ENCODE data around the gene SLC34A1.
A peak's percentile ranks its signal among the peaks of the same experiment; 100 is the strongest.

The SLC34A1 gene

DNA sequence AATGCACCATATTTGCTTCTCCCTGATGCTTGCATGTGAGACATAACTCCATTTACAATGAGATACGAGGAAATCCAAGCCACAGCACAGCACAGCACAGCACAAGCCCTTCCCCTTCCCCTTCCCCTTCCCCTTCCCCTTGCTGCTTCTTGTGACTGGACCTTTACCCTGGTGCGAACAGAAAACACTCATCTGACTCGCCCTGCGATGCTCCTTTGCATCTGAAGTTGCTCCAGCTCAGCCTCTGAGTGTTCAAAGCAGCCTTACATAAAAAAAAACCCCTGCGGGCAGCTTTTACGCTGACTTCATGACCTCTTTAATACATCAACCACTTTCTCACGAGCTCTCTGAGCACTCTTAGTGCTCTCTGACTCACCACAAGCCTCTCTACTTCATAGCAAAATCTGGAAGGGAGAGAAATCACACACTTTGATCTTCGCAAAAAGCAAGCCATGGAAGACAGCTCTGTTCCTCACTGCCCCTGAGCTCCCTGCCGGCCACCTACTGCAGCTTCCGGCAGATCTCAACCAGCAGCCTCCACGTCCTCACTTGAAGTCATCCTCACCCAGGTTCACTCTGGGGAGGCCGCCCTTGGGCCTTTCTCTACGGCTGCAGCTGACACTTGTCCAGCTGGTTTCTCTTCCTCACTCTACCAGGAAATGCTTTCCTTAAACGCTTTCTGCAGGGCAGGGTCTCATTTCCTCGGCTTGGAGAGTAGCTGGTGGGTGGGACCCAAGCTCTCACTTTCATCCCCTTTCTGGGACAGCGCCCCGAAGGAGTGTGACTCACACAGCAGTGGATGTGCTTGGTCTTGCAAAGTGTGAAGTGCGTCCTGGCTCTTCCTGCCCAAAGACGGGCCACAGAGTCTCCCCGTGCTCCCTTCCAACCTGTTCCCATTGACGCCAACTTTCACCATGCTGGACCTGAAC lies 5.3 kb downstream of the SLC34A1 start:
- DNase-seq: peak; percentile 89

DNA sequence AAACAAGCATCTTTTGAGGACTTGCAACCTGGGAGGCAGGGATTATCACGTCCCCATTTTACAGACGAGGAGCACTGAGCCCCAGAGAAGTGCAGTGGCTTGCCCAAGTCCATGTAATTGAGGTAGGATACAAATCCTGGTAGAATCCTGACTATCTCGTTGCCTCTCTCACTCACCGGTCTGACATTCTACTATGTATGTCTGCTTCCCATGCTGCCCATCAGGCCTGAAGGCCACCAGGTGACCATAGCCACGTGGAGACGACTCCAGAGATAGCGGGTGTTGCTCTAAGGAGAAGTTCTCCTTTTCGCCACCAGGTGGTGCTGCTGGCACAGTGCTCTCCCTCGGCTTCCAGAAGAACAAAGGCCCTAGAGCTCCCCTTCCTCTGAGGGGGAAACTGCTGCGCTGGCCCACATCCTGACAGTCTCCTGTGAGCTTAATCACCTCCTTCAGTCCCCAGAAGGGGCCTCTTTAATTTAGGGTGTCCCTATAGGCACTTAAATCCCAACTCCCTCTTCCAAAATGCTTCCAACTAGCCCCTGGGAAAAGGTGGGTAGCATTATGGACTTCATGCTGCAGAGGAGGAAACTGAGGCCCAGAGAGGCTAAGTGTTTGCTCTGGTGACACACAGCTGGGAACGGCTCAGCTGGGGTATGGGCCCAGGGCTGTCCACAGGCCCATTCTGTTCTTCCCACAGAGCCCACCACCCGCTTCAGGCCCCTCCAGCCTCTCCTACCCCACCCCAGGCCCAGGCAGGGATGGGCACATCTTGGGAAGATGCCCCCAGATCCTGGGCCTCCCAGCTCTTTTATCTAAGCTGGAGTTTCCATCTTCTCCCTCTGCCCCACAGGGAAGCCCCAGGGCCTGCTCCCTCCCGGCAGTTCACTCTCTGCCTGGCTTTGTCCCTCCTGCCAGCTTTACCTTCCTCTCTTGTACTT lies 6.4 kb downstream of the SLC34A1 start:
- DNase-seq: peak; percentile 73

DNA sequence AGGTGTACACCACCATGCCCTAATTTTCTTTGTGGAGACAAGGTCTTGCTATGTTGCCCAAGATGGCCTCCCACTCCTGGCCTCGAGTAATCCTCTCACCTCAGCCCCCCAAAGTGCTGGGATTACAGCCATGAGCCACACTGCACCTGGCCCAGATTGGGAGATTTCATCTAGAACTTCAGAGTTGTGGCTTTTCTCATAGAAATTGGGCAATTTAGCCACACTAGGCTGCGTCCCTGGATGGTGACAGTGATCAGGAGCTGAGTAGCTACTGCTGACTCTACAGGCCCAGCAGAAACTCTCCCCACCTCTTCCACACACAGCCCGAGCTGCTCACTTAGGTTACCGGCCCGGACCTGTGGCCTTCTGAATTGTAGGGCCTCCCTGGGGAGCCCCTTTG lies 8.5 kb downstream of the SLC34A1 start:
- no peak for DNase-seq

DNA sequence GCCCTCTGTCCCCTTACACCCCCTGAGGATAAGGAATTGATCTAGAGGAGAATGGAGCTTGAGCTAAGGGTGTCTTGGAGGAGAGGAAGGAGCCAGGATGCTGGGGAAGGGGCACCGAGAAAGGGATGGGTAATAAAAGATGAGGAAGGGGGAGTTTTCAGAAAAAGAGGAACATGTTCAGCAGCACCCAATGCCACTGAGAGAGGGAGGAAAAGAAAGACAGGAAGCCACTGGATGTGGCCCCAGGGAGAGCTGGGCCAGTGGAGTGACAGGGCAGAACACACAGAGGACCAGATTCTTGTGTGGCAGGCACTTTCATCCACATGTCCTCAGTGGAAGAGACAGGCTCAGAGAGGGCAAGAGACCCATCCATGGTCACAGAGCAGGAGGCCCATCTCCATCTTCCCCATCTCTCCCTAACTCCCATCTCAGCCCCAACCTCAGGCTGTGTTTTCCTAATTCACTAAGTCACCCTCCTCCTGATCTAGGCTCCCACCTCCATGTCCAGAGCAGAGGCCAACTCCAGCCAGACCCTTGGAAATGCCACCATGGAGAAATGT lies 9.1 kb downstream of the SLC34A1 start:
- no peak for DNase-seq

DNA sequence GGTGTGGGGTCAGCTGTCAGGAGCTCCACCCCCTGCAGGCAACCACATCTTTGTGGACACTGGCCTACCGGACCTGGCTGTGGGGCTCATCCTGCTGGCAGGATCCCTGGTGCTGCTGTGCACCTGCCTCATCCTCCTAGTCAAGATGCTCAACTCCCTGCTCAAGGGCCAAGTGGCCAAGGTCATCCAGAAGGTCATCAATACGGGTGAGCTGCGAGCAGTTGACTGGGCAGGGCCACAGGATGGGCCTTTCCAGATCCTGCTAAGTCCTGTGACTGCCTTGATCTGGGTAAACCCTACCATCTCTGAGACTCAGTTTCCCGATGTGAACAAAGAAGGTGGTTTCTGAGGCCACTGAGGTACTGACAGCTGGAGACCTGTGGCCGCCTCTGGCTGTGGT lies 9.8 kb downstream of the SLC34A1 start:
- DNase-seq: no peak

DNA sequence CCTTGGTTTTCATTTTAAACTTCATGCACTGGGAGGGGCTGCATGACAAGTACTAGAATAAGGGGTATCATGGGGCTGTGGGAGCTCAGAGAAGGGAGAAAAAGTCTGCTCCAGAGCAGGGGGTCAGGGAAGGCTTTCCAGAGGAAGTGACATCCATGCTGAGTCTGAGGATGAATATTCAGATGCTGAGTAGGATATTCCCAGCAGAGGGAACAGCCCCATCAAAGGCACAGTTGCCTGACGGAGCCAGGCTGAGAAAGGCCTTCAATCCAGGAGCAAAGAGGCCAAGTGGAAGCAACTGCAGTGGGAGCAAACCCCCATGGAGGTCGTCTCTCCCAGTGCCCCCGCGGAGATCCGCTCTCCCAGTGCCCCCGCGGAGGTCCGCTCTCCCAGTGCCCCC lies 11.8 kb downstream of the SLC34A1 start:
- DNase-seq: no peak

DNA sequence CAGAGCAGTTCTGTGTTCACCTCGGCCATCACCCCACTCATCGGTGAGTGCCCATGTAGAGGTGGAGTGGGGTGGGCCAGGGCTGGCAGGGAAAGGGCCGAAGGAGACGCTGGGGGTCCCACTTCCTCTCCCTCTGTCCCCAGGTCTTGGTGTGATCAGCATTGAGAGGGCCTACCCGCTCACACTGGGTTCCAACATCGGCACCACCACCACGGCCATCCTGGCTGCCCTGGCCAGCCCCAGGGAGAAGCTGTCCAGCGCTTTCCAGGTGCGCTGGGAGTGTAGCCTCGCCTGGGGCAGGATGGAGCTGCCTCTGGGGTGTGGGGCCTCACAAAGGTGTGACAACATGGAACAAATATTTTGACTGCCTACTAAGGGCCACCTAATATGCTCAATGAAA lies 12.6 kb downstream of the SLC34A1 start:
- no peak for DNase-seq

DNA sequence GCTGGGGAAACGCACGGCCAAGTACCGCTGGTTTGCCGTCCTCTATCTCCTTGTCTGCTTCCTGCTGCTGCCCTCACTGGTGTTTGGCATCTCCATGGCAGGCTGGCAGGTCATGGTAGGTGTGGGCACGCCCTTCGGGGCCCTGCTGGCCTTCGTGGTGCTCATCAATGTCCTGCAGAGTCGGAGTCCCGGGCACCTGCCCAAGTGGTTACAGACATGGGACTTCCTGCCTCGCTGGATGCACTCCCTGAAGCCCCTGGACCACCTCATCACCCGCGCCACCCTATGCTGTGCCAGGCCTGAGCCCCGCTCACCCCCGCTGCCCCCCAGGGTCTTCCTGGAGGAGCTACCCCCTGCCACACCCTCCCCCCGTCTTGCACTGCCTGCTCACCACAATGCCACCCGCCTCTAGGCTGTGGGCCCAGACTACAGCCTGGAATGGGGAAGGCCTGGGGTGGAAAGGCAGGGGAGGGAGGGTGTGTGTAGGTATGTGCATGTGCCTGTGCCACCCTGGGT lies 13.7 kb downstream of the SLC34A1 start:
- DNase-seq: no peak

DNA sequence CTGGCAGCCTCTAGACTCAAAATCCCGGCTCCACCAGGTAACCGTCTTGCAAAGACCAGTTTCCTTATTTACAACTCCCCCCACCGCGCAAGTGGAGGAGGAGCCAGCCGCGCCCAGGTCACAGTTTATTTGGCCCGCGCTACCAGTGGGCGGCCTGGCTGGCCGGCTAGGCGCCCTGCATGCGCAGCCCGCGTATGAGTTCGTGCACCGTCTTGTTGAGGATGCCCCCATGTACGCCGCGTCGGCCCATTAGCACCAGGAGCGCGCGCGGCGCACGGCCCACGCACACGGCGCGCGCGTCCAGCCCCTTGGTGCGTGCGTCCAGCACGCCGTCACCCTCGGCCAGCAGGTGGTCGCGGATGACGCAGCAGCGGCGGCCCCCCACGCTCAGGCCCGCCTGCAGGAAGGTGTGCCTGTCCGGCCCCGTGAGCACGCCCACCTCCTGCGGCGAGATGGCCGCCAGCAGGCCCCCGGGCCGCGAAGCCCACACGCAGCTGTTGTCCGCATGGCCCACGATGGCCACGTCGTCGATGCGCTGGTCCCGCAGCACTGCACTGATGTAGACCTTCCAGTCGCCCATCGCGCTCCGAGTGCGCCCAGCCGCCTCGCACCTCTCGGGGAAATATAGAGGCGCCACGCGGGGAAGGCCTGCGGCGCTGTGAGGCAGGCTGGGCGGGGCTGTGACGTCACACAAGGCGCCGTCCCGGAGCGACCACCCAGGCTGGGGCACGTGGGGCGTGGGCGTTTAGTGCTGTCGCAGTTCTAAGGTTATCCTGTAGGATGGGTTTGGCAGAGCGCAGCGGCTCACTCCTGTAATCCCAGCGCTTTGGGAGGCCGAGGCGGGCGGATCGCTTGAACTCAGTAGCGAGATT lies 16.0 kb downstream of the SLC34A1 start, which contains the start of gene PFN3:
PFN3 (minus strand) TSS at position 665 of the 872 bp plus-strand sequence; CDS start at position 580, 85 bp downstream.
- no peak for DNase-seq

DNA sequence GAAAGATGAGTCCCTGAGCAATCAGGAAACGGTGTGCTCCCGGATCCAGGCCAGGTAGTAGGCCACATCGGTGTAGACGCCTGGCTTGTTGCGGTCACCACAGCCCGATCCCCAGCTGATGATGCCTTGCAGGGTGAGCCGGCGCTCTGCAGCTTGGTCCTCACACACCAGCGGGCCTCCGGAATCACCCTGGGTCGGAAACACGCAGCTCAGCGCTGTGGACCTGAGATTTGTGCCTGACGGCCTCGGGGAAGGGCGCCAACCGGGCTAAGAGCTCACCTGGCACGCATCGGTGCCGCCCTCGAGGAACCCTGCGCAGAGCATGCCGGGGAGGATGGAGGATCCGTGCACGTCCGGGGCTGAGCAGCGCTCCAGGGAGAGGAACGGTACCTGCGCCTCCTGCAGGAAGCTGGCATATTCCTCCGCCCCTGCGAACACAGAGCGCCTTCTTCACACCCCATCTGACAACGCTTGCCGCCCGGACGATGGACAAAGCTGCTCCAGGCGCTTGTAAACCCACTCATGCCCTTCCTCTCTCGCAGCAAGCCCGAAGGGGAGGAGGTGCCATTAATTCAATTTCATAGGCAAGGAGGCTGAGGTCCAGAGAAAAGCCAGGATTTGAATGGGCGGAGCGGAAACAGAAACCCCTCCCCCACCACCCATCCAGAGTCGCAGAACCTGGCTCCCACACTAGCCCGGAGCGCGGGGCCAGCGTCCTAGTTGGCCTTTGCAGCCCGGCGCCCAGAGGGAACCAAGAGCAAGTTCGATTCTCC lies 18.2 kb downstream of the SLC34A1 start:
- DNase-seq: peak; percentile 38

DNA sequence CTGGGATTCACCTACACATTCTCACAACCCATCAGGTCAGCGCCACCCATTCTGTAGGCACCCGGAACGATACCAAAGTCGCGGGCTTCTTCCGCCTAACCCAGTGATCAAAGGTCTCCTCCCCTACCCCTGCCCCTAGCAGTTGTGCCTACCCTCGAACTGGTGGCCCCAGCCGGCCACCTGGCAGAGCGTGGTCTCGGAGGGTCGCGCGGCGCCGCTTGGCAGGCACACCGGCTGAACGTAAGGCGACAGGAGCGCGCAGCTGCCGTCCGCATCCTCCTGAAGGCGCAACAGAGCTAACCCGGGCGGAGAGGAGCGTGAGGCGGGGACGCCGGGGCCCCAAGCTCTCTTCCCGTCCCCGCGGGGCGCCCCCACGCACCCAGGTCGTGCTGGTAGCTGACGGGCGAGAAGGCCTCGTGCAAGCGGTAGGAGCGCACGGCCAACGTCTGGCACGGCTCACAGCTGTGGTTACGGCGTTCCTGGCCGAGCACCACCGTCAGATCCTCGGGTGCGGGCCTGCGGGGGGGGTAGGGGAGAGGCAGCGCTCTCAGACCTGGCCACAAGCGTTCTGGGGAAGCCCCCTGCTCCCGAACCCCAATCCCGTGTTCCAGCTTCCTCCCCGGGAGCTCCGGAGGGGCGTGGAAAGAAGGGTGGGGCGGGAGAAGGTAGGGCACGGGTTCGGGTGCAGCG lies 19.0 kb downstream of the SLC34A1 start:
- DNase-seq: no peak

DNA sequence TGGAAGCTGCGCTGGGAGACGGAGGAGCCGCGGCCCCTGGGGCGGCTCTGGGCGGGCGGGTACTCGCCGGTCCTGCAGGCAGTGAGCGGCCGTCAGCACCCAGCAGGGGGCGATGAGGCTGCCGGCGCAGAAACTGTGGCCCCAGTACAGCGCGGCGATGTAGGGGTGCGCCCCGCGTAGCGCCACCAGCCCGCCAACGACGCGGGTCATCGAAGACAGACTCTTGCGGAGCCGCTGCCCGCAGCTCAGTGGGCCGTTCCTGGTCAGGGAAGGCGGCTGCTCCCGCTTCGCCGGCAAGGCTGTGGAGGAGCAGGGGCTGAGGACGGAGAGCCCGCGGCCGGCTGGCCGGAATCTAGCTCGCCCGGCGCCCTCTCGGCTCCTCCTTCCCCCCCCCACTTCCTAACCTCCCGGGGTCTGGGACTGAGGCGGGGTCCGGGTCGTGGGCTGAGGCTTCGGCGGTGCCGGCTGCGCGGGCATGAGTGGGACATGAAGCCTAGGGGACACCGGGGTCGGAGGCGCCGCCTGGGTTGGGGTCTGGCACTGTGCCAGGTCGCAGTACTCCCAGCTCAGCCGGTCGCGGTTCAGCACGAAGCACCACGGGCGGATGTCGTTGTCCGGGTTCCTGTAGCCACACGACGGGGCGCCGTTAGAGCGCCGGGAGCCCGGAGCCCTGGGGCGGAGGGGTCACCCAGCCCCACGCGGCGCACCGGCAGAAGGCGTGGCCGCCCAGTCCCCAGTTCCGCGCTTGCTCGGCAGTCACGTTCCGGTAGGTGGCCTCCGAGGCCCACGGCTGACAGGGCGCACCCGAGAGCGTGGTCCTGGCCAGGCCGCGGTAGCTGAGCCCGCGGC lies 19.8 kb downstream of the SLC34A1 start:
- DNase-seq: peak; percentile 75

DNA sequence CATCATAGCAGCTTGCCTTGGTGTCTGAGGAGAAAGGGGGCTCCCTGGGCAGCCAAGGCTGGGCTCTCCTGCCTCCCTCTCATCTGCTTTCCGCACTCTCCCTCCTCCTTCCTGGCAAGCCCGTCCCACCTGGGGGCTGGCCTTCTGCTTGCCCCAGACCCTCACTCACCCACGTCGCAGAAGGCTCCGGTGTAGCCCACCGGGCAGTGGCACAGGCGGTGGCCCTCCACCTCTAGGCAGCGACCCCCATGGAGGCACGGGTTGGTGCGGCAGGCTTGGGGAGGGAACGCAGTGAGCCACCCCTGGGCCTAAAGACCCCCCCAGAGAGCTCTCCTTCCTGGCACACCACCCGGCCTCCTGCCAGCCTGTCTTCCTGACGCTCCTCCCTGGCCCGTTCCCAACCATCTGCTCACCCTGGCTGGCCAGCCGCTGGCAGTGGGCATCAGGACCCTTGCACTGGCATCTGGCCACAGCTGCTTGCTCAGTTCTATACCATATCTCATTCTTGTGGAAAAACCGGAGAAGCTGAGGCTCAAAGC lies 20.5 kb downstream of the SLC34A1 start:
- no peak for DNase-seq

DNA sequence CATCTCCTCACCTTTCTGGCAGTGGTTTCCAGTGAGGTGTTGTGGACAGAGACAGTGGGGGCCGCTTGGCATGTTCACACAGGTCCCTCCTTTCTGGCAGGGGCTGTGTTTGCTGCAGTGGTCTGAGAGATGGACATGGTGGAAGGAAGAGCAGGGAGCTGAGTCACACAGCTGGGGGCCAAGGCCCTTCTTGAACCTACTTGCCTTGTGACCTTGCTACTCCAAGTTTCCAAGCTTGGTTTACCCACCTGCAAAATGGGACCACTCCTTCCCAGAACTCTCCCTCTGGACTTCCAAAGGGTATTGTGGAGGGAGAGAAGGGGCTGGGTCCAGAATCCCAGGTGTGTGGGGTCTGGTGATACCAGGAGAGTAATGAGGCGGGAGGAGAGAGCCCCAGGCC lies 21.1 kb downstream of the SLC34A1 start:
- no peak for DNase-seq

DNA sequence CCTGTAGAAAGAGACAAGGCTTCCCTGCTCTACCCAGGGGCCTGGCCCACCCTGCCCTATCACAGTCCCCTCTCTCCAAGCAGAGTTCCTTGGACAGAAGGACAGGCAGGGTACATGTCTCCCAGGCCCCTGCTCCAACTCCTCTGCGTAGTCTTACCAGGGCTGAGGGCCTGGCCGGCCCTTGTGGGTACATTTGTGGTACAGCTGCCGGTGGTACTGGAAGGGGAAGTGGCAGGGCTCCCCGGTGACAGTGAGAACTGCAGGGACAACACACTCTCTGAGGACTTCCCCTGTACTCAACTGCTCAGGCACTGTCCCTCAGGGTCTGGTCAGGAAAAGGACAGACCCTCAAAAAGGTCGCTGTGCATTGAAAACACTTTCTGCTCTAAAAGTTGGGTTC lies 21.6 kb downstream of the SLC34A1 start:
- no peak for DNase-seq

DNA sequence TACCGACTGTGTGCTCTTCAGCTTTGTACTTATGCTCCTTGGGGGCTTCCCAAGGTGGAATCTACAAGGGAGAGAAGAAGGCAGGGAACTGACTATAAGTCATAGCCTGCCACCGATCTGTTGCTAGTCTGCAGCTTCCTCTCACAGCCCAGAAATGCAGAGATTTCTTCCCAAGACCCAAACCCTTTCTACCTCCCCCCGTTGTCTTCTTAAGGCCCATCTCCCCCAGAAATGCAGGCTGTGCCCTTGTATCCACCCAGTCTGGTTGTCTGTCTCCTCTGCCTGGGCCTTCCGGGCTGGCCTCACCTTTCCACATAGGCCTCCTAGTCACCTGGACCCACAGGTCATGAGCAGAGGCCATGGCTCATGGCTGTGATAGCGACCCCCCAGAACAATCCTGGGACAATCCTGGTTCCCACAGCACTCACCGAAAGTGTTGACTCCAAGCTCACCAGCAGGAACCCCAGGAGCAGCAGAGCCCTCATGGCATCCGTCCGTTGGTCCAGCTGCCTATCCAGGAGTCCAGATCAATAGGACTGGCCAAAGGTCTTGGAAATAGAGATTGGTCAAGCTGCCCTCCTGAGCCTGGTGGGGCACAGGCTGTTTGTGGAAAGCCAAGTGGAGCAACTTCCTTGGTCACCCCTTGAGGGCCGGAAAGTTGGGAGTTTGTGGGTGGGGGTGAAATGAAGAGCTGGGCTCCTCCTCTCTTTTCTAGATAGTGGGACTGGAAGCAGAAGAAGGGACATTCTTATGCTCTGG lies 25.0 kb downstream of the SLC34A1 start, which contains the start of gene F12:
F12 (minus strand) TSS at position 522 of the 759 bp plus-strand sequence; CDS start at position 485, 37 bp downstream.
- no peak for DNase-seq

DNA sequence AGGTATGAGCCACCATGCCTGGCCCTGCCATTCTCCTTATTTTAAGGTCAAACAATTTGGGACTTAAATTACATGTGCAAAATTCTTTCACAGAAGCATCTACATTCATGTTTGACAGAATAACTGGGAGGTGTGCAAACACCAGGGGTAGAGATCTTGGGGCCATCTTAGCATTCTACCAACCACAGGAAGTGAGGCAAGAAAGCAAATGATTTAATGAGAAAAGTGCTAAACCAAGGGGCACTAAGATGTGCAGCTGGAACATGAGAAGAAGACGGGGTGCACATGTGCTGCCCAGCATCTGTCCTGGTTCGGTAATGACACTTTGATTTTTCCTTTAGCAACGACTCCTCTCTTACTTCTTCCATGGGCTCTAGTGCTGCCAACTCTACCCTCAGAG lies 26.3 kb downstream of the SLC34A1 start:
- no peak for DNase-seq

DNA sequence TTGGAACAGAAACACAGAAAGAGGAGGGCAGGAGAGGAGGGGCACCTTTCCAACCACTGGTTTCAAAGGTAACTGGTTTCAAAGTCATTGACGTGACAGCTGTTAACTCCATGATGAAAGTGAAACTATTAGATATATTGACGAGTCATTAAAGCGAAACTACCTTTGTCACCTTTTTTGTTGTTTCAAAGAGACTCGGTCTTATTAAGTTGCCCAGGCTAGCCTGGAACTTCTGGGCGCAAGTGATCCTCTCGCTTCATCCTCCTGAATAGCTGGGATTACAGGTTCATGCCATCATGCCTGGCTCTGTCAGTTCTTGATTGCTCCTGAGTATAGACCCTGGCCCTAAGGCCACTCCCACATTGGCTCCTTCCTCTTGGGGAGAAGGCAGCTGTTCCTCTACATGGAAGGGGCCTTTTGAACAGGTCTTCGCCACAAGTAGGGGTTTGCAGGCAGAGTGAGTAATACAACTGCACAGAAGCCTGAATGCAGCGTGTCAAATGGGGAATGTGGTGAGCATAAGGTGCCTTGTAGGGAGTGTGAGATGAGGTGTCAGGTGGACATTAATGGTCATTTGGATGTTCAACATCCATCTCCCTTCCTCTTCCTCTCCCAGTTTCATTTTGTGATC lies 28.5 kb downstream of the SLC34A1 start:
- DNase-seq: no peak
